Prostate gland (tissue), 2 donors: Measurements from ENCODE around the gene JMJD1C.

Experiments
- POLR2A ChIP-seq: fragments of 450-650 bp; IDR thresholded peaks from one replicate; pipeline ENCODE4 v1.6.1; 2016; ENCODE audit warnings: antibody characterized with exemption, mild to moderate bottlenecking
- TF ChIP-seq, protein P1 (sequence below), 4 experiments: fragments of 200-600 bp in 2 of 4; fragments of 450-650 bp in 2 of 4; sonication (generic) in 2 of 4; IDR thresholded peaks; 1 replicate in 3 of 4; 2 replicates in 1 of 4; pipeline ENCODE4 v1.5.1; 2016 to 2019; ENCODE audit warnings: antibody characterized with exemption in 4 of 4, mild to moderate bottlenecking in 2 of 4, moderate library complexity in 2 of 4

DNA sequence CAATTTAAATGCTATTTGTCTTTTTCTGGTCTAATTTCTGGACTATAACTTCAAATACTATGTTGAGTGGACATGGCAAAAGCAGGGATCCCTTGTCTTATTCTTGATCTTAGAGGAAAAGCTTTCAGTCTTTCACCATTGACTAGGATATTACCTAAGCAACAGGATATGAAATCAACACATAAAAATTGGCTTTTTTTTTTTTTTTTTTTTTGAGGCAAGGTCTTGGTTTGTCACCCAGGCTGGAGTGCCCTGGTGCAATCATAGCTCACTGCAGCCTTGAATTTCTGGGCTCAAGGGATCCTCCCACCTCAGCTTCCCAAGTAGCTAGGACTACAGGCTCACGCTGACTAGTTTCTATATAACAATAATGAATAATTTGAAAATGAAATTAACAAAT, 90.8 kb downstream of the JMJD1C start:
- no peak for TF ChIP-seq POLR2A
- TF ChIP-seq, protein P1, sequence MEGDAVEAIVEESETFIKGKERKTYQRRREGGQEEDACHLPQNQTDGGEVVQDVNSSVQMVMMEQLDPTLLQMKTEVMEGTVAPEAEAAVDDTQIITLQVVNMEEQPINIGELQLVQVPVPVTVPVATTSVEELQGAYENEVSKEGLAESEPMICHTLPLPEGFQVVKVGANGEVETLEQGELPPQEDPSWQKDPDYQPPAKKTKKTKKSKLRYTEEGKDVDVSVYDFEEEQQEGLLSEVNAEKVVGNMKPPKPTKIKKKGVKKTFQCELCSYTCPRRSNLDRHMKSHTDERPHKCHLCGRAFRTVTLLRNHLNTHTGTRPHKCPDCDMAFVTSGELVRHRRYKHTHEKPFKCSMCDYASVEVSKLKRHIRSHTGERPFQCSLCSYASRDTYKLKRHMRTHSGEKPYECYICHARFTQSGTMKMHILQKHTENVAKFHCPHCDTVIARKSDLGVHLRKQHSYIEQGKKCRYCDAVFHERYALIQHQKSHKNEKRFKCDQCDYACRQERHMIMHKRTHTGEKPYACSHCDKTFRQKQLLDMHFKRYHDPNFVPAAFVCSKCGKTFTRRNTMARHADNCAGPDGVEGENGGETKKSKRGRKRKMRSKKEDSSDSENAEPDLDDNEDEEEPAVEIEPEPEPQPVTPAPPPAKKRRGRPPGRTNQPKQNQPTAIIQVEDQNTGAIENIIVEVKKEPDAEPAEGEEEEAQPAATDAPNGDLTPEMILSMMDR (IDR thresholded peaks at IDR 0.05), result no peak
